CD4-positive, alpha-beta T cell treated with Interleukin-4 for 4 hours (primary cell): ENCODE results near the gene TTLL9.
"Not testable (repeated sequence)": the region's sequence is repeated elsewhere in the genome, so short reads cannot be mapped to it uniquely, and the experiment has no call there.

Experiments used
- DNase-seq: peaks from one replicate; pipeline ENCODE4 v3.0.0-alpha.2; 2020

TTLL9 gene, protein sequence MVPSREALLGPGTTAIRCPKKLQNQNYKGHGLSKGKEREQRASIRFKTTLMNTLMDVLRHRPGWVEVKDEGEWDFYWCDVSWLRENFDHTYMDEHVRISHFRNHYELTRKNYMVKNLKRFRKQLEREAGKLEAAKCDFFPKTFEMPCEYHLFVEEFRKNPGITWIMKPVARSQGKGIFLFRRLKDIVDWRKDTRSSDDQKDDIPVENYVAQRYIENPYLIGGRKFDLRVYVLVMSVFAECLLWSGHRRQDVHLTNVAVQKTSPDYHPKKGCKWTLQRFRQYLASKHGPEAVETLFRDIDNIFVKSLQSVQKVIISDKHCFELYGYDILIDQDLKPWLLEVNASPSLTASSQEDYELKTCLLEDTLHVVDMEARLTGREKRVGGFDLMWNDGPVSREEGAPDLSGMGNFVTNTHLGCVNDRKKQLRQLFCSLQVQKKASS

DNA sequence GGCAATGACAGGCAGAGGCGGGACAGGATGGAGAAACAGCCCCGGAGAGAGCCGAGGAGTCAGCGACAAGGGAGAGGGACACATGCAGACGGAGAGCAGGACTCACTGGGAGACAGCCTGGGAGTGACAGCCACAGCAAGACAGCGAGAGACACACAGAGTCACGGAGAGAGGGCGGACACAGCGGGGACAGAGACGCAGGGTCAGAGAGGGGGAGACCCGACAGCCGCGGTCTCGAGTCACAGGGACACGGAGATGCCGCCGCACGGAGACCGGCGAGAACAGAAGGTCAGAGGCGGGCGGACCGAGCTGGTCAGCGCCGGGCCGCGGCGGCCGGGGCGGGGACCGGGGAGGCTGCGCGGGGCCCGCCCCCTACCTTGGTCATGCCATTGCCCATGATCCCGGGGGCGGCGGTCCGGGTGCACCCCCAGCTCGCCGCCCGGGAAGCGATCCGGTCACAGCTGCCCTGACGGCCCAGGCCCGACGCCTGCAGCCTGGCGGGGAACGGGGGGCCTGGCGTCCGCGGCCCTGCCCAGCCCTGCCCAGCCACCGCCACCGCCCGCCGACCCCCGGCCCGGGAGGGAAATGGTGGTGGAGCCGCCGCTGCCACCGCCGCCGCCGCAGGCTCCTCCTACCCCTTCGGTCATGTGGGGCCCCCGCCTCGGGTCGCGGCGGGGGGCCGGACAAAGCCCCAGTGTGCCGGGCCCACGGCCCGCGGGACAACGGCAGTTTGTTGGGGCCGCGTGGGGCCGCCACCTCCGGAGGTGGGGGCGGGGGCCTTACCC lies at the start of gene TTLL9, which contains the start of gene DUSP15:
TSS of gene TTLL9 (plus strand) at position 693 of the 784 bp plus-strand sequence. CDS start 493 bp downstream, outside the sequence.
TSS of gene DUSP15 (minus strand) at position 586 of the 784 bp plus-strand sequence. CDS start at position 396, 190 bp downstream.
- no peak for DNase-seq

DNA sequence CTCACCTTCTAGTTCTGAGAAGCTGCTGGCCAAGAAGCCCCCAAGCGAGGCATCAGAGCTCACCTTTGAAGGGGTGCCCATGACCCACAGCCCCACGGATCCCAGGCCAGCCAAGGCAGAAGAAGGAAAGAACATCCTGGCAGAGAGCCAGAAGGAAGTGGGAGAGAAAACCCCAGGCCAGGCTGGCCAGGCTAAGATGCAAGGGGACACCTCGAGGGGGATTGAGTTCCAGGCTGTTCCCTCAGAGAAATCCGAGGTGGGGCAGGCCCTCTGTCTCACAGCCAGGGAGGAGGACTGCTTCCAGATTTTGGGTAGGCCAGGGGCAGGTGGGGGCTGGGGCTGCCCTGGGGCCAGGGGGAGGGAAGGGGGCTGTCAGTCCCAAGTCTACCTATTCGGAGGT lies 49.0 kb upstream of the TTLL9 start:
- DNase-seq: no peak

DNA sequence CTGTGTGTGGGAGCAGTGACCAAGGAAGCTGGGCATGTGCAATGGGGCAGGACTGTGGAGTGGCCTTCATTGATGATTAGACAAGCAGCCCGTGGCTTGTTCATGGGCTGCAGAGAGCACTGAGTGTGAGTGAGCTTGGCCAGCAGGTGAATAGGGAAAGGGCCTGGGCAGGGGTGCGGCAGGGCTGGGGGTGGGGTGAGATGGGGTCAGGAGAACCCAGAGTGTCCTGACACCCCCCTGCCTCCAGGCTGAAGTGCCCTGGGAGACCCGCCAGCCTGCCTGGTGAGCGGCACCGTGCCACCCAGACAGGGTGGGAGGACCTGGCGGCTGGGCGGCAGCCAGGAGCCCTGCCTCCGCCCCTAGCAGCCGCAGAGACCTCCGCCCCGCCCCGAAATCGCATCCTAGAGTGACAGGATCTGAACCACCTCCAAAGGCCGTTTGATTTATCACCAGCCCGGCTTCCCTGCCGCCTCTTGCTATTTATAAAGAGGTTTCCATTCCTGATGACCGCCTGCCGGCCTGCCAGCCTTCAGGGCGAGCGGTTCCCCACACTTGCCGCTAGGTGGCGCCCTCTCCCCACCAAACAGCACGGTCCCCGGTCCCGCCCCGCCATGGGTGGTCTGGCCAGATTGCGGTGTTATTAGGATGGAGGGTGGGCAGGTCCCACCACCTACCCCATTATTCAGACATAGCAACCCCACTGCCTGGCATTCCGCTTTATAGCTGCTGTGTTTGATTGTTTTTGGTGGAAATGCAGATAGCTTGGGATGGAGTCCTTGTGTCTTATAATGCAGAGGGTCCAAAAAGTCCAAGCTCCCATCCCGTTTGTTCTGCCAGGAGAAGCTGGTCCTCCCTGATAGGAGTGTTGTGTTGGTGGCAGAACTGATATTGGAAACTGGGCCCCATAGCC lies 47.8 kb upstream of the TTLL9 start:
- DNase-seq: peak; percentile 59

DNA sequence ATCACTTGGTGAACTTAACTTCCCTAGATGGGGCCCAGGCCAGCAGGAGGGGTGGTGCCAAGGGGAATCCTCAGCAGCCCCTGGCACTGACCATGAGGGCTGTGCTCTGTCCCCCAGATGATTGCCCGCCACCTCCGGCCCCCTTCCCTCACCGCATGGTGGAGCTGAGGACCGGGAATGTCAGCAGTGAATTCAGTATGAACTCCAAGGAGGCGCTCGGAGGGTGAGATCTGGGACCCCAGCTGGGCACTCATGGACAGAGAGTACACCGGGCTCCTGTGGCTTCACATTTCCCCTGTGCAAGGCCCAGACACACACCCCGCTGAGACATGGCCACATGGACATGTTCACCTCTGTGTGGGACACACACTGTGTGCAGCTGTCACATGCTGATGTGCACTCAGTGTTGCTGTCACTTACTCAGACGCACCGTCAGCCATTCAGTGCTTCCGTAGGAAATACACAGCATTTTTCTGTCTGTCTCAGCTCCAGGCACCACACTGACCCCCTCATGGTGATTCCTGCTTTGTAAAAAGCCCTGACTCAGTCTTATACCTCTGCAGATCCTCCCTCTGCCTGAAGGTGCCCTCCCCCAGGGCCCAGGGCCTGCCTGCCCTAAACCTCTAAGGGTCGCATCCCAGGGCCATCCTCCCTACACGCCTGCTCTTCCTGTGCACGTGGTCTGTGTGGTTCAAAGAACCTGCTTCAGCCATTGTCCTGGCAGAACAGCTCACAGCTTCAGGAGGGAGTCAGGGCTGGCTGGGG lies 46.9 kb upstream of the TTLL9 start:
- no peak for DNase-seq

DNA sequence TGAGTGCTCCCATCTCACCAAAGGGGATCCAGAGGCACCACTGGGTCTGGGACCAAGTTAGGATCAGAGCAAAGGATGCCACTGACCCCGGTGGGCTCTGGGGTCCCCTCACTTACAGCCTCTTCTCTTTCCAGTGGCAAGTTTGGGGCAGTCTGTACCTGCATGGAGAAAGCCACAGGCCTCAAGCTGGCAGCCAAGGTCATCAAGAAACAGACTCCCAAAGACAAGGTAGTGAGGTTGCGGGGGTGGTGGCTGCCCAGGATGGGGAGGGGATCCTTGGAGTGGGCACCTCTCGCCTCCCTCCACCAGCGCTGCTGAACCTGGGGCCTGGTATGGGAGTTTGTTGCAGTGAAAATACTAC lies 46.3 kb upstream of the TTLL9 start:
- DNase-seq: no peak

DNA sequence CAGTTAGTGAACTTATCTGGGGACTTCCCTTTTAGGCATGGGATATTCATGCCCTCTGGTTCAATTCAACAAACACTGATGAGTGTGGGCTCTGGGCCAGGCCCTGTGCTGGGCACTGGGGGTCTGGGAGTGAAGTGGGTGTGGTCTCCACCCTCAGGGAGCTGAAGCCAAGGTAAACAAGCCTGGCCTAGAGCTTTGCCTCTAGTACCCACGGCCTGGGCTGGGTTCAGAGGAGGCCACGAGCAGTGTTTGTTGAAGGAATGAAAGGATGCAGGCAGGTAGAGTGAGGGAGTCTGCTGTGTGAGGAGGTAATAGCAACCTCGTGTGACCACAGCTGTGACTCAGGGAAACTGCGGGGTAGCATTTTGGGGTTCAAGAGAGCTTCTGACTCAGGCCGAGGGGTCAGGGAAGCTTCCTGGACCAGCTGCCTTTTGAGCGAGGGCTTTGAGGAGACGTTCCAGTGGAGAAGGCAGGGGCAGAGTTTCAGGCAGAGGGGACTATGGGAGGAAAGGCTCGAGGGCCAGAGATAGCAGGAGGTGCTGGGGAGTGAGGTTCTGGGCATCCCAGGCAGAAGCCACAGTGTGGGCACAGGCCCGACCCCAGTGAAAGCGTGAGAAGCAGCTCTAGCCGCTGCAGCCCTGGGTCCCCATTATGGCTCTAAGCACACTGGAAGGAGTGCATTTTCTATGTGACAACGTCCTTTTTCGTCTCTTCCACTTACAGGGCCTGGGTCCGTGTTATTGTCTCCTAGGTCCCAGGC lies 45.7 kb upstream of the TTLL9 start:
- DNase-seq: no peak

DNA sequence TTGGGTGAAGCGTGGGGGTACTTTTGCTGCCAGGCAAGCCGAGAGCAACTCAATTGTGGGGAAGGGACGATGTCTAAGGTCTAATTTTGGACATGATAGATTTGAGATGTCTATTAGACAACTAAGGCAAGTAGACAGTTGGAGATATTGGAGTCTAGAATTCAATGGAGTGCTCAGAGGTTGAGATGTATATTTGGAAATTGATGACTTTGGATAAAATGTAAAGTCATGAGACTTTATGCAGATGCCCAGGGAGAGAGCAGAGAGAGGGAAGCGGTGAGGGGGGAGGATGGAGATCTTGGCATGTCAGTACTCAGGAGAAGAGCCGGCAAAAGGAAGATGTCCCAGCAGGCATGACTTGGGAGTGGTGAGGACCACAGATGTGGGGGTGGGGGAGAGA lies 44.4 kb upstream of the TTLL9 start:
- DNase-seq: no peak

DNA sequence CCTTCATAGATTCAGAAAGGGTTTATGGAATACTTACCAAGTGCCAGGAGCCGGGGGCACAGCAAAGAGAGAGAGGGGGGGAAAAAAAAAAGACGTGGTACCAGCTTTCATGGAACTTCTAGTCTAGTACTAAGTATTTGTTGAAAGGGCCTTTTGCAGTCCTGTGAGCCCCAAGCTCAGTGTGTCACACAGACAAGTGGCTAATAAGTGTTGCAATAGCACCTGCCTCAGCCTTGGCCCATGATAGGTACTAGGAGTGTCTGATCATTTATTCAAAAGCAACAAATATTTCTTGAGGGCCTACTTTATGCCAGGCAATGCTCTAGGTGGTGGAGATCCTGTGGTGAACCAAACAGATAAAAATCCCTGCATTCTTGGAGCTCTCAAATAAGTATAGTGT lies 43.4 kb upstream of the TTLL9 start:
- no peak for DNase-seq

DNA sequence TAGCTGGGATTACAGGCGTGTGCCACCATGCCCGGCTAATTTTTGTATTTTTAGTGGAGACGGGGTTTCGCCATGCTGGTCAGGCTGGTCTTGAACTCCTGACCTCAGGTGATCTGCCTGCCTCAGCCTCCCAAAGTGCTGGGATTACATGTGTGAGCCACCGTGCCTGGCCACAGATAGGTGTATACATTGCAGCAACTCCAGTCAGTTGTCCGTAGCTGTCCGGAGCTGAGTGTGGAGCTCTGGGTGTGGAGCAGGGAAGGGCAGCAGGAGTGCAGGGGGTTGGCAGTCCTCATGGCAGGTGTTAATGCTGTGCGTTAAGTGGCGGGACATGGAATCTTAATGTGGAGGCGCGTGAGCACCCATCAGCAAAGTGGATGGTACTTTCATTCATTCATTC lies 42.4 kb upstream of the TTLL9 start:
- DNase-seq: not testable (repeated sequence)

DNA sequence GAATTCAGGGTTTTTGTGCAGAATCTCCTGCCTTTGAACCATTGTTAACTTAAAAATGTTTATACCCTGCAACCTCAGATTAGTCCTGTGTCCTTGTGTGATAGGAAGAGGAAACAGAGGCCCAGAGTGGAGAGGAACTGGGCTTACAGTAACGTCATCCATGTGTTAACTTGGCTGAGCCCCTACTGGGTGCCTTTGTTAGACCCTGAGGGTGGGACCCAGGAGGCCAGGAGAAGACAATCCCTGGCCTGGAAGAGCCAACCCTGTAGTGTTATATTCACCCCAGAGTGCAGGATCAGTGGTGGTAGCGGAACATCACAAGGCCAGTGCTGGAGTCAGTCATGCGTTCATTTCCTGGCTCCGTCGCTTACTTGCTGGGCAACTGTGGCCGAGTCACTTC lies 40.7 kb upstream of the TTLL9 start:
- no peak for DNase-seq

DNA sequence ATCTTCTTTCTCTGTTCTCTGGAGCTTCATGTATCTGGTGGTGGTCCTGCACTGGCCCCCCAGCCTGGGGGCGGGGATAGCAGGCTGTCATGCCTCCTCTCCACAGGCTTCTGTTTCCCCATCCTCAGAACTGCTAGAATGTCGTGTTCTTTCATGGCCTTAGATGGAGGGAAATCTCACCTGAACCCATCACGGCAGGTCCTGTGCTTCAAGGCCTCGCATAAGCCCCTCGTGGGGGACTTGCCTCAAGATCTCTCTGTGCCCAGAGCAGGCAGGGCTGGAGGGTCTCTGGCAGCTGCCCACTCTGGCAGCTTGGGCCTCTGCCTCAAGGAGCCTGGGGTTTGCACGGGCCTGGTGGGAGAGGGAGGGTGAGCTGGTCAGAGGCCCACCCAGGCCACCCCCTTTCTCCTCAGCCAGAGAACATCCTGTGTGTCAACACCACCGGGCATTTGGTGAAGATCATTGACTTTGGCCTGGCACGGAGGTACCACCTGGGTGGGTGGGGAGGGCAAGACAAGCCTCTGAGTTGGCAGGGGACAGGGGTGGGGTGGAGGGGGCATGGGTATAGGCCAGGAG lies 39.9 kb upstream of the TTLL9 start:
- DNase-seq: no peak

DNA sequence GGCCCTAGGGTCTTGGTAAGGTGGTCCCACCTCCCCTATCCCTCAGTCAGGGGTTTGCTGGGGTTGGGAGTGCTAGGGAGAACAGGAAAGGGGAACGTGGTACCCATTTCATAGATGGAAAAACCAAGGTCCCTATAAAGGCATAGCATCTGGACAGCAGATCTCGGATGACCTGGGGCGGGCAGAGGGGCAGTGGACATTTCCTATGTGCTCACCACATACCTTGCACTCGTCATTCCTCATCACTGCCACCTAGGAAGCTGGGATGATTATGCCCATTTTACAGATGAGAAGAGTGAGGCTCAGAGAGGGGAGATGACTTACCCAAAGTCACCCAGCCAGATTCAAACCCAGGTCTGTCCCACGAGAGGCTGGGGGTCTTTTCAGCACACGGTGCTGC lies 39.2 kb upstream of the TTLL9 start:
- DNase-seq: no peak

DNA sequence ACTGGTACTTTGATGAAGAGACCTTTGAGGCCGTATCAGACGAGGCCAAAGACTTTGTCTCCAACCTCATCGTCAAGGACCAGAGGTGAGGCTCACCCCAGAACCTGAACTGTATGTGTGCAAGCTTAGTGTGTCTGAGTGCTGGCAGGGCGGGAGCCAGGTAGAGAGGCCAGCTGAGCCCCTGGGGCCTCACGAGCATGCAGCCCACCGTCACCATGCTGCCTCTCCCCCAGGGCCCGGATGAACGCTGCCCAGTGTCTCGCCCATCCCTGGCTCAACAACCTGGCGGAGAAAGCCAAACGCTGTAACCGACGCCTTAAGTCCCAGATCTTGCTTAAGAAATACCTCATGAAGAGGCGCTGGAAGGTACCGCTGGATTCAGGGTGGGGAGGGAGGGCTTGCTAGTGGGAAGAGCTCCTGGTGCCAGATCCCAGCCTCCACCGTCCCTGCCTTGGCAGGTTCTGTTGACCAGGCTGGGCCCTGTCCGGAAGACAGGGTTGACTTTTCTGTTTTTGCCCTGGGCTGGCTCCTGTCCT lies 38.6 kb upstream of the TTLL9 start:
- DNase-seq: no peak

DNA sequence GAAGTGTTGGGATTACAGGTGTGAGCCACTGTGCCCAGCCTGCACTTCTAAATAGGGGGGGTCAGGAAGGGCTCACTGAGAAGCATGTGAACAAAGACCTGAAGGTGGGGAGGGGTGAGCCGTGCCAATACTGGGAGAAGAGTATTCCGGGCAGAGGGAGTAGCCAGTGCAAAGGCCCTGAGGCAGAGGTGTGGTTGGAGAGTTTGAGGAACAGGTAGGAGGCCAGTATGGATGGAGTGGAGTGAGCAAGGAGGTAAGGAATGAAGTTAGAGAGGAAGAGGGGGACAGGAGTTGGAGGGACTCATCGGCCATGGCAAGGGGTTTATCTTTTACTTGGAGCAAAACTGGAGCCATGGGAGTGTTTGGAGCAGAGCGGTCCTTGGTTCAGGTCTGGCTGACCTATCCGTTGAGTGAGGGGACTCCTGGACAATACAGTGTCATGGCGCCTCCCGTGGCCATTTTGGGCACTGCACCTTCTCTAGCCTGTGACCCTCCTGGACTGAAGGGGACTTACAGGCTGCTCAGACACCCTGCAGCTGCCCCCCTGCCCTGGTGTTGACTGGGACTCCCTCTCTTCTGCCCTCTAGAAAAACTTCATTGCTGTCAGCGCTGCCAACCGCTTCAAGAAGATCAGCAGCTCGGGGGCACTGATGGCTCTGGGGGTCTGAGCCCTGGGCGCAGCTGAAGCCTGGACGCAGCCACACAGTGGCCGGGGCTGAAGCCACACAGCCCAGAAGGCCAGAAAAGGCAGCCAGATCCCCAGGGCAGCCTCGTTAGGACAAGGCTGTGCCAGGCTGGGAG lies 37.1 kb upstream of the TTLL9 start:
- DNase-seq: peak; percentile 46

DNA sequence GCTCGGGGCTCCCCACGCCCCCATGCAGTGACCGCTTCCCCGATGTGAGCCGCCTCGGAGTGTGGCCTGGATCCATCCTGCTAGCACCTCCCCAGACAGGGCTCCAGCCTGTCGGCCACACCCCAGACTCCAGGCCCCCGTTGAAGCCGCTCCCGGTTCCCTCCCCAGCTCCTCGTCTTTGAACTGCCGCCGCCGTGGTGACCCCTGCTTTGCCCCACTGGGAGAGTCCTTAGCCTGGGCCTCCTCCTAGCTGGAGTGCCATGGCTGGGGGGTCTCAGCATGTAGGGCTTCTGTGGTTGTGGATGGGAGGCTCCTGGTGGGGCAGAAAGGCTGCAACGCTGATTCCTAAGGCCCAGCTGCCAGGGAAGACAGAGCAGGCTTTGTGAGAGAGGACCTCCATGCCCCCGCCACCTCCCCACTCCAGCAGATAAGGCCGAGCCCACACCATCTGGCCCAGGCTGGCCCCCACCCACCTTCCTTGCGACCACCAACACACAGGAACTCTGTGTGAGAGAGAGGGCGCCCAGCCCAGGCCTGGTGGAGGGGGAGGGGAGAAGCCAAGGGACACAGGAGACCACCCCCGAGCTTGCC lies 36.4 kb upstream of the TTLL9 start:
- no peak for DNase-seq

DNA sequence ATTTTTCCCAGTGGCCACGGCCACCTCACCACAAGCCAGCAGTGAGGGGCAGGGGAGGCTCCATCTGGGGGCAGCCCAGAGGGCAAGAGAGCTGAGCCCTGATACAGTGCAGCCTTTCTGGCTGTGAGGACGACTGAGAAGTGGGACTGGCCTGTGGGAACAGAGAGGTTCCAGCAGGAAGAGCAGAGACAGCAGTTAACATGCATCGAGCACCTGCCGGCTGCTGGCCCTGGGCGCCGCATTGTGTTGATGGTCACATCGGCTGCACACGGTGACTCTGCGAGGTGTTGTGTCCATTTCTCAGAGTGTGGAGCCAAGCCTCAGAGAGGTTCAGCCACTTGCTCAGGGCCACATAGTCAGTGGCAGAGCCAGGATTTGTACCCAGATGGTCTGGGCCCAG lies 34.9 kb upstream of the TTLL9 start:
- no peak for DNase-seq

DNA sequence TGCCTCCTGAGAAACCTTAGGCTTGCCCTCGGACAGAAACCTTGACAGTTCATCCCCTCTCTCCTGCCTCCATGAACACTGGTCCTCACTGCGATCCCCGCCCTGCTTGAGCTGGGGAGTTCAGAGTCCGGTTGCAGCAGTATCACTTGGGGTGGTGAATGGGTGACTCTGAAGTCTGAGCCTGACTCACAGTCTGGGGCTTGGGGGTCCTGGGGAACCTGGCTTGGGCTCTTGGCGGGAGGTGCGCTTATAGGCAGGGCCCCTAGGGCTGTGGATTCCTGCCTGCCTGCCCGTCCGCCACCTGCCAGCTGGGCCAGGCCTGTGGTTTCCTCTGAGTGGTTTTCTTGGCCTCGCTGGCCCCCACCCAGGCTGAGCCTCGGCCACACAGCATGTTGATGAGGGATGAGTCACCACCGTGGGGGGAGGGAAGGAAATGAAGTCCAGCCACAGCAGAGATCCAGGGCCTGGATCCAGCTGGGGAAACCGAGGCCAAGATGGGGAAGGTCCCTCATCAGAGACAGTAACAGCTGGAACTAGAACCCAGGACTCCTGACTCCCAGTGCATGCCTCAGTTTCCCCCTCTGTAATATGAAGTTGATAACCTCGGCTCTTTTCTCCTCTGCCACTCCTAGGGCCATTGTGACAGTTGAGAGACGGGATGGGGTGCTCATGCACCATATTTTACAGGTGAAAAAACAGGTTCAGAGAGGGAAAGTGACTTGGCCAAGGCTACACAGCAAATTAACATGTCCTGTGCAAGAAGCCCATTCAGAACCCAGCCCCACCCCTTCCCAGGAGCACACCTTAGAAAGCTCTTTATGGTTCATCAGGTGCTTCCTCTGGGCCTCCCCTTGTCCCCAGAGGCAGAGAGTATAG lies 34.2 kb upstream of the TTLL9 start:
- DNase-seq: peak; percentile 29

DNA sequence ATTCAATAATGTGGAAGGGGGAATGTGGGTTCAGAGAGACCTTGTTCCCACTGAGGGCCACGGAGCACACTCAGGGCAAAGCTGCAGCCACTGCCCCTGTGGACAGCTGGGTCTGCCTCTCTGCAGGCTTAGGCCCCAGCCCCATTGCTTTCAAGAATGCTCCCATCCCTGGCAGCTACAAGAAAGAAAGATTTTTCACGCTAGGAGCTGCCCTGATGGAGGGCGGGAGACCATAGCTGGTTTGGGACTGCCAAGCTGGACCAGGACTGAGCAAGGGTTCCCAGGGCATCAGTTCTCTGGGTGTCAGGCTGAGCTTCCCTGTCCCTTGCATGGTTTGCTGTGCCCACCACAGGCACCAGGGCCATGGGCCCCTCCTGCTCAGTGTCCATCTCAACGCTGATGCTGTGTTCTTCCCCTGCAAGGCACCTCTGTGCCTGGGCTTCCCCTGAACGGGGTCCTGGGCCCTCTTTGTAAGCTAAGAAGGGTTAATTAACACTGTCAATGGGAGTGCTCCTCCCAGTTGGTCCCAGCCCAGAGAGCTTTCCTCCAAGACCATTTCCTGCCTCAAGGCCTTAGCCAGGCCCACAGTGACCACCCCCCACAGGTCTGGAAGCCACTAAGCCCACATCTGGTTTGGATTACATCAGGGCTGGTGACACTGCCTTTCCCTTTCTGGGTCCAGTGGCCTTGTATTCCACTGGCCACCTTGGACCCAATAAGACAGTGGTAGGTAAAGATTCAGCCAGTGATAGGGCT lies 33.4 kb upstream of the TTLL9 start:
- DNase-seq: no peak
